GM12872 (cell line): ENCODE results near the gene C8G.

Experiments
- TF ChIP-seq, protein P1 (sequence below): IDR thresholded peaks from 3 replicates; pipeline ENCODE4 v1.5.1; 2011; ENCODE audit warnings: low read depth, mild to moderate bottlenecking, low read length, moderate library complexity; ENCODE audit not compliant: insufficient read depth

Gene C8G

DNA sequence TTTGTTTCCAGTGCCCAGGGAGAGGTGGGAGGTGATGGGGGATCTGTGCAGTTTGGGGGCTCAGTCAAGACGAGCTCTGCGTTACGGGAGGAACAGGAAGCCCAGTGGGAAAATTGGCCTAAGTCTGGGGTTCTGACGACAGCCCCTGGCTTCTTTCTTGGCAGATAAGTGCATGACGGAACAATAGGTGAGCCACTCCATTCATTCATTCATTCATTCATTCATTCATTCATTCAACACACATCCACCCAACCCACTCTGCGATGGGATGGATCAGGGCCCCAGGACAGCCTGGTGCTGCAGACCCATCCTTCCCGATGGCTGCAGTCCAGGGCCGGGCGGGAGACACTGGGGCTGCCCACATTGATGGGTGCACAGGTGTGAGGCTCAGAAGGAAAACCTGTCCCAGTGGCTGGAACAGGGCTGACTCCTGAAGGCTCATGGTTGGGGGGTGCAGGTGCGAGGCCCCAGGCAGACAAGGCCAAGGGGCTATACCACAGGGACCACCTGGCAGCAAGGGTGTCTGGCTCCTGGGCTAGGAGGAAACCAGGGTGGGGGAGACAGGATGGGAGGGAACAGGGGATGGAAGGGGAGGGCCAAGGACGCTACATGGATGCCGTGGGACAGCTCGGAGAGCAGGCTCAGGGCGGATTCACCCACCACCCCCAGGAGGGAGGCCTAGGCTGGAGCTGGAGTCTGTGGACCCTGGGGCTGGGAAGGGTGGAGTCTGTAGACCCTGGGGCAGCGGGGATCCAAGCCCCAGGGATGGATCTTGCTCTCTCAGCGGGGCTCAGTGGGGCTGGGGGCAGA, 35.8 kb downstream of the C8G start:
- TF ChIP-seq, protein P1, sequence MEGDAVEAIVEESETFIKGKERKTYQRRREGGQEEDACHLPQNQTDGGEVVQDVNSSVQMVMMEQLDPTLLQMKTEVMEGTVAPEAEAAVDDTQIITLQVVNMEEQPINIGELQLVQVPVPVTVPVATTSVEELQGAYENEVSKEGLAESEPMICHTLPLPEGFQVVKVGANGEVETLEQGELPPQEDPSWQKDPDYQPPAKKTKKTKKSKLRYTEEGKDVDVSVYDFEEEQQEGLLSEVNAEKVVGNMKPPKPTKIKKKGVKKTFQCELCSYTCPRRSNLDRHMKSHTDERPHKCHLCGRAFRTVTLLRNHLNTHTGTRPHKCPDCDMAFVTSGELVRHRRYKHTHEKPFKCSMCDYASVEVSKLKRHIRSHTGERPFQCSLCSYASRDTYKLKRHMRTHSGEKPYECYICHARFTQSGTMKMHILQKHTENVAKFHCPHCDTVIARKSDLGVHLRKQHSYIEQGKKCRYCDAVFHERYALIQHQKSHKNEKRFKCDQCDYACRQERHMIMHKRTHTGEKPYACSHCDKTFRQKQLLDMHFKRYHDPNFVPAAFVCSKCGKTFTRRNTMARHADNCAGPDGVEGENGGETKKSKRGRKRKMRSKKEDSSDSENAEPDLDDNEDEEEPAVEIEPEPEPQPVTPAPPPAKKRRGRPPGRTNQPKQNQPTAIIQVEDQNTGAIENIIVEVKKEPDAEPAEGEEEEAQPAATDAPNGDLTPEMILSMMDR: no peak

DNA sequence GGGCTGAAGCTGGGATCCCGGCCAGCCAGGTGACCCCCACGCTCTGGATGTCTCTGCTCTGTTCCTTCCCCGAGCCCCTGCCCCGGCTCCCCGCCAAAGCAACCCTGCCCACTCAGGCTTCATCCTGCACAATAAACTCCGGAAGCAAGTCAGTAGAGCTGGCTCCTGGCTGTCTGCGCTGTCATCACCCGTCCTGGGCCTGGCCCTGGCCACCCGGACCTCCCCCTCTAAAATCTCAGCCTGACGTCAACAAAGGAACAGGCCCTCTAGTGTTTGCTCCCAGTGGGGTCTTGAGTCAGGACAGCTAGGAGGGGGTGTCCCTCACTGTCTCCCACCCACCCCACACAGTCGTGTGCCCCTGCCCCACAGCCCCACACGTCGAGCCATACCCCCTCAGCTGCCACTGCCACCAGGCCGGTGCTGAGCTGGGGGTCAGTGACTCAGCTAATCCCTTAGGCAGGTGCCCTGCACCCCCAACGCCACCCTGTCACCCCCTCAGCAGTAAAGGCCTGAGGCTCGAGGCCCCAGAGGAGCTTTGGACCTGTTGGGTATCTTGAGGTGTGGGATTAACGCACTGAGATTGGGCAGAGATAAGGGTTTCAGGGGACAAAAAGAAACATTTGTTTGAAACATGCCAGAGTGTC, 36.7 kb downstream of the C8G start:
- TF ChIP-seq, protein P1: no peak

DNA sequence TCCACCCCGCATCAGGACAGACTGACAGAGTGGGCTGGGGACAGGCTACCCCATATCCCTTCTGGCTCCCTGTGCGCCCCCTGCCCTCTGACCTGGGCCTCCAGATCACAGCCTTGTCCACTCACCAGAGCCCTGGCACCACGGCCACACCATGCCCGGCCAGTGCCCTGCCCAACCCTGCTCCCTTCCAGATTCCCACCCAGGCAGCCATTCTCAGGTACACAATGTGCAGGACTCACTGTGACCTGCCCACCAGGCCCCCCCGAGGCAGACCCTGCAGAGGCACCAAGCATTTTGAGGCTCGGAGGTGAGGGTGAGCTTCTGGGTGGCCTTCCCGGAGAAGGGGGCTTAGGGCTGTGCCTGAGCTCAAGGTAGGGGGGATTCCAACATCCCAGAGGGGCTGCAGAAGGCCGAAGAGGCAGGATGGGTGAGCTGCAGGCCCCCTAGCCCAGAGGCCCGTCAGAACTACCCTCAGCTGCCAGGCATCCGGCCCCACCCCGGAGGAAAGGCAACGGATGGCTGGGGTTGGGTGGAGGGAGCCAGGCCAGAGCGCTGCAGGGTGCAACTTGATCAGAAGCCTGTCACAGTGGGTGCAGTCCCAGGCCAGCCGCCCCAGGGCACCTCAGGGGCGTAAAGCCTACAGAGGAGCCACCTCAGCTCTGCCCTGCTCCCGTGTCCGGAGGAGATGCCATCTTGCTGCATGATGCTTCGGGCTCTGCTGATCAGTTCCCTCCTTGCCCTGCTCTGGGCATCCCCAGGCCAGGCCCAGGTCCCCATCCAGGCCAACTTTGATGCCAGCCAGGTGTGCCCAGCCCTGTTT, 37.4 kb downstream of the C8G start, which contains the start of gene LCNL1:
Gene LCNL1, plus strand, starts transcription at position 762 of the 820 bp plus-strand sequence. CDS start 594 bp downstream, outside the sequence.
- TF ChIP-seq, protein P1: no peak

DNA sequence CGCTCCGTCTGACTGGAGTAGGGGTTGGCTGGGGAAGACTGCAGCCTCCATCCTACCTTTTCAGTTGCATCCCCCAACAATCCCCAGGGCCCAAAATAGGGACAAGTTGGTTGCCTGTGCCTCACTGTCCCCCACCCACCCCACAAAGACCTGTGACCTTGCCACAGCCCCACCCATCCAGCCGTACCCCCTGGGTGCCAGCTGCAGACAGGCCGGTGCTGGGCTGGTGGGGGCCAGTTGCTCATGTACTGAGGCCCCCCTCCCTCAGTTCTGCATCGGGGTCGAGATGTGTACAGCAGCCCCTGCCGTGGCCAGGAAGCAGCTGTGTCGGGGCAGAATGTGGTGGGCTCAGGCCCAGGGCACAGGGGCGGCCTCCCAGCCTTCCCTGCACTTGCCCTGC, 38.1 kb downstream of the C8G start:
- TF ChIP-seq, protein P1: no peak

DNA sequence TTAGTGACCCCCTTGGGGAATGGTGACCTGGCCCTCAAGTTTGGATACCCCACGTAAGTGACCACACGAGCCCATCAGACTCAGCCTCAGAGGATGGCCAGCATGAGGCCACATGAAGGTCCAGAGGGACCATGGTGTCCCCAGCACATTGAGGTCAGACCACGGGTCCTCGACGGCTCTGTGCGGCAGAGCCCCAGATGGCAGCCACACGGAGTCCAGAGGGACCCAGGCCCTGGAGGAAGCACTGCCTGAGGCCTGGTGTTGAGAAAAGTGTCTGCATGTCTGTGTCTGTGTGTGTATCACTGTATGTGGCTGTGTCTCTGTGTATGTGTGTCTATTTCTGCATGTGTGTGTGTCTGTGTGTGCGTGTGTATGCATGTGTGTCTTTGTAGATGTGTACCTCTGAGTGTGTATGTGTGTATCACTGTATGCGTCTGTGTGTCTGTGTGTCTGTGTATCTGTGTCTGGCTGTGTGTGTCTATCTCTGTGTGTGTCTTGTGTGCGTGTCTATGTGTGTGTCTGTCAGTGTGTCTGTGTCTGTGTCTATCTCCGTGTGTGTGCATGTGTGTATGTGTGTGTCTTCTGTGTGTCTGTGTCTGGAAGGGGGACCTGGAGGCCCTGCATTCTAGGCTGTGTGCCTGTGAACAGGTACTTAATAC, 38.7 kb downstream of the C8G start:
- TF ChIP-seq, protein P1: no peak

DNA sequence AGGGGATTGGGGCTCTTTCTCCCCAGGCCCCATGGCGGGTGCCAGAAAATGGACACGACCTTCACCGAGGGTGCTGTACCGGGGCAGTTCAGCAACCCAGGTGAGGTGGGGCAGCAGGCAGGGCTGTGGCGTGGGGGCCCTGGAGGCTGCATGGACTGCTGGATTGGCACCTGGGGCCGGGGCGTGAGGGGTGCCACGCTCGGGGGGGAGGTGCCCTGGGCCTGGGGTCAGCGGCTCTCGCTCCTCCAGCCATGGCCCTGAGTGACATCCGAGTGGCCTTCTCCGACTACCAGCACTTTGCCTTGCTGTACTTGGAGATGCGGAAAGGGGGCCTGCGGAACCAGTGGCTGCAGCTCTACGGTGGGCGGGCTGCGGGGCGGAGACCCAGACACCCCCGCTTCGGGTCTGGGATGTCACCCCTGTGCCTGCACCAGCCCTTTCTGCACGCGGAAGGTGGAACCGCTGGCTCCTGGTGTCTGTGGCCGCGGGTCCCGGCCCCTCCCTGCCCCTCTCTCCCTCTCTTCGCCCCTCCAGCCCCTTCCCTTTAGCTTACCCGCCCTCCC, 39.5 kb downstream of the C8G start:
- TF ChIP-seq, protein P1: no peak
